Ishikawa (cell line): Measurements from ENCODE around the gene SGCD.

Source experiments
- CEBPB ChIP-seq: IDR thresholded peaks from 2 replicates; pipeline ENCODE4 v1.6.1; 2012
- CREB1 ChIP-seq: IDR thresholded peaks from 2 replicates; pipeline ENCODE4 v1.6.1; 2012; ENCODE audit warnings: low read depth
- EGR1 ChIP-seq: IDR thresholded peaks from 2 replicates; pipeline ENCODE4 v1.6.1; 2012
- EP300 ChIP-seq: IDR thresholded peaks from 2 replicates; pipeline ENCODE4 v1.6.1; 2012; ENCODE audit warnings: borderline replicate concordance
- FOXM1 ChIP-seq: IDR thresholded peaks from 2 replicates; pipeline ENCODE4 v1.6.1; 2012; ENCODE audit warnings: low read depth, borderline replicate concordance
- MAX ChIP-seq: IDR thresholded peaks from 2 replicates; pipeline ENCODE4 v1.6.1; 2012
- NFIC ChIP-seq: IDR thresholded peaks from 2 replicates; pipeline ENCODE4 v1.6.1; 2012
- RAD21 ChIP-seq: IDR thresholded peaks from 2 replicates; pipeline ENCODE4 v1.6.1; 2012; ENCODE audit warnings: low read depth
- TAF1 ChIP-seq: IDR thresholded peaks from 2 replicates; pipeline ENCODE4 v1.6.1; 2012; ENCODE audit warnings: low read depth, mild to moderate bottlenecking
- TCF12 ChIP-seq: IDR thresholded peaks from 2 replicates; pipeline ENCODE4 v1.6.1; 2012; ENCODE audit warnings: low read depth
- TEAD4 ChIP-seq: IDR thresholded peaks from 2 replicates; pipeline ENCODE4 v1.6.1; 2012
- USF1 ChIP-seq: IDR thresholded peaks from 2 replicates; pipeline ENCODE4 v1.6.1; 2012
- YY1 ChIP-seq: IDR thresholded peaks from 2 replicates; pipeline ENCODE4 v1.6.1; 2012; ENCODE audit warnings: low read depth
- ZBTB7A ChIP-seq: IDR thresholded peaks from 2 replicates; pipeline ENCODE4 v1.6.1; 2012; ENCODE audit warnings: low read depth
- TF ChIP-seq, protein P1 (sequence below): IDR thresholded peaks from 2 replicates; pipeline ENCODE4 v1.6.1; 2012; ENCODE audit warnings: low read depth, mild to moderate bottlenecking

The SGCD gene

DNA sequence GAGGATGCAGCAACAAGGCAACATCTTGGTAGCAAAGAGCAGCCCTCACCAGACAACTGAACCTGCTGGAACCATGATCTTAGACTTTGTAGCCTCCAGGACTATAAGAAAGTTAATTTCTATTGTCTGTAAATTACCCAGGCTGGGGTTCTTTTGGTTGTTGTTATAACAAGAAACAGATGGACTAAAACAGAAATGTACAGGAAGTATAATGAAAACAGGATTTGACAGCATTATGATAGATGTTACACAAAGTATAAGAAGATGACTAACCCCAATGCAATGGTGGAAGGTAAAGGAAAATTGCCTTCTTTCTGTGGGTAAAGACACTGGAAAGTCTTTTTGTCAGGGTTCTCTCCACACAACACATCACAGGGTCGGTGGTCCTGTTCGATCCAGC lies 204.2 kb downstream of the SGCD start:
- TF ChIP-seq CREB1 (no peak), NFIC (no peak), EGR1 (no peak), RAD21 (no peak), CEBPB (no peak), FOXM1 (no peak), YY1 (no peak), ZBTB7A (no peak)
- TF ChIP-seq, protein P1, sequence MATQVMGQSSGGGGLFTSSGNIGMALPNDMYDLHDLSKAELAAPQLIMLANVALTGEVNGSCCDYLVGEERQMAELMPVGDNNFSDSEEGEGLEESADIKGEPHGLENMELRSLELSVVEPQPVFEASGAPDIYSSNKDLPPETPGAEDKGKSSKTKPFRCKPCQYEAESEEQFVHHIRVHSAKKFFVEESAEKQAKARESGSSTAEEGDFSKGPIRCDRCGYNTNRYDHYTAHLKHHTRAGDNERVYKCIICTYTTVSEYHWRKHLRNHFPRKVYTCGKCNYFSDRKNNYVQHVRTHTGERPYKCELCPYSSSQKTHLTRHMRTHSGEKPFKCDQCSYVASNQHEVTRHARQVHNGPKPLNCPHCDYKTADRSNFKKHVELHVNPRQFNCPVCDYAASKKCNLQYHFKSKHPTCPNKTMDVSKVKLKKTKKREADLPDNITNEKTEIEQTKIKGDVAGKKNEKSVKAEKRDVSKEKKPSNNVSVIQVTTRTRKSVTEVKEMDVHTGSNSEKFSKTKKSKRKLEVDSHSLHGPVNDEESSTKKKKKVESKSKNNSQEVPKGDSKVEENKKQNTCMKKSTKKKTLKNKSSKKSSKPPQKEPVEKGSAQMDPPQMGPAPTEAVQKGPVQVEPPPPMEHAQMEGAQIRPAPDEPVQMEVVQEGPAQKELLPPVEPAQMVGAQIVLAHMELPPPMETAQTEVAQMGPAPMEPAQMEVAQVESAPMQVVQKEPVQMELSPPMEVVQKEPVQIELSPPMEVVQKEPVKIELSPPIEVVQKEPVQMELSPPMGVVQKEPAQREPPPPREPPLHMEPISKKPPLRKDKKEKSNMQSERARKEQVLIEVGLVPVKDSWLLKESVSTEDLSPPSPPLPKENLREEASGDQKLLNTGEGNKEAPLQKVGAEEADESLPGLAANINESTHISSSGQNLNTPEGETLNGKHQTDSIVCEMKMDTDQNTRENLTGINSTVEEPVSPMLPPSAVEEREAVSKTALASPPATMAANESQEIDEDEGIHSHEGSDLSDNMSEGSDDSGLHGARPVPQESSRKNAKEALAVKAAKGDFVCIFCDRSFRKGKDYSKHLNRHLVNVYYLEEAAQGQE, result no peak

DNA sequence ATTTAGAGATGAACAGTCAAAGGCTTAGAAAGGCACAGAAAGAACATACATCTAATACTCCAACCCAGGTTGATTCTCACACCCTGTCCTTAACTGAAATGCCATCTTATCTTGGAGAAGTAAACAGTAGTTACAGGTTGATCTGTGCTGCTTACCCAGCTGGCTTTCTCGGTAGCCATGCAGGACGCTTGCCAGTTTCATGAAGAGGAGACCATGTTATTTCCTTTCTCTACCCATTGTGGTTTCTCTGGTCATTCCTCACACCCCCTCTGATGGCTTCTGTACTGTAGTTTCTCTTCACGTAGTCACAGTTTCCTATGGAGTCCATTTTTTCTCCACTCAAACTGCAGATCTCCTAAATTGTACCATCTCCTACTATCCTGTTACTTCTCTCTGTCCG lies 206.0 kb downstream of the SGCD start:
- TF ChIP-seq, protein P1, result no peak
- TF ChIP-seq TCF12 (no peak), ZBTB7A (no peak), FOXM1 (no peak), USF1 (no peak), YY1 (no peak), TAF1 (no peak), EP300 (no peak), RAD21 (no peak), NFIC (no peak), CEBPB (no peak), CREB1 (no peak)

DNA sequence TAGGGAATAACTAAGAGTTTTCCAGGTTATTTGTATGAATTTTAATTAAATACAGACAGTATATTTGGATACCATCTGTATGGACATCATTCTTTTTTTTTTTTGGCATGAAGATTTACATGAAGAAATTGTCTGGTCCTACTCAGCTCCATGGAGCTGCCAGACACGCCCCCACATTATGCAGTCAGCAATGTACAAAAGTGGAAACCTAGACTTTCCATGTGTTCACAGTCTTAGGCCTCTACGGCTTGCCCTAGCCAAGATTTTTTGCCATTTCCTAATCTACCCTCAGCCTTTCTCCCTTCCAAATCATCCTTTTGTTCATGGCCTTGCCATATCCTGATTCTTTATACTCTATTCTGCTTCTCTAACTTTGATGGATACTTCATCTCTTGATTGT lies 207.1 kb downstream of the SGCD start:
- TF ChIP-seq TAF1 (no peak), CREB1 (no peak), USF1 (no peak), CEBPB (no peak), EGR1 (no peak), NFIC (no peak), RAD21 (no peak), TCF12 (no peak), EP300 (no peak), TEAD4 (no peak), FOXM1 (no peak), YY1 (no peak), ZBTB7A (no peak), MAX (no peak)
- TF ChIP-seq, protein P1, result no peak

DNA sequence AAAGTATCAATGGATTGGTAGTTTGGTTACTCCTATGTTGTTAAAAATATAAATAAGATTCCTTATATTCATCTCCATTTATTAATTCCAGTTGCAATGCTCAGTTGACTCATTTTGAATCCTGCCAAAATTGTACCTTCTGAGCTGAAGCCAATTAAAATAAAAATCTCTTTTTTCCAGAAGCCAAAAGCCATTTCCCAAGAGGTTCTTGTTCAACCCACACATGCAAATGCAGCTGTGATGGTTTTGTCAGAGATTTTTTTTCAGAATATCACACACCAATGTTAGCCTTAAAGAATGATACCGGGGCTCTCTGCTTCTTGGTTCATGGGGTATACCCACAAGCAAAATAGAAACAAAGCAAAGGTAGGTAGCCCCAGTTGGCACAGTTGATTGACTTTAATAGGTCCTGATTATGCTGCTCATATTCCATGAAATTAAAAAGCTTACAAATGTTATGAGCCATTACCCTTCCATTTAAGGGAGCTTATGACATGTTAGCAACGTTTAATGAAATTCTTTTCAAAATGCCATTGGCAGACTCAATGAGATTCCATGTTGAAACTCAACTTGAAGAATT lies 208.0 kb downstream of the SGCD start:
- no peak for TF ChIP-seq NFIC
- TF ChIP-seq MAX, result no peak
- TF ChIP-seq RAD21, result no peak

DNA sequence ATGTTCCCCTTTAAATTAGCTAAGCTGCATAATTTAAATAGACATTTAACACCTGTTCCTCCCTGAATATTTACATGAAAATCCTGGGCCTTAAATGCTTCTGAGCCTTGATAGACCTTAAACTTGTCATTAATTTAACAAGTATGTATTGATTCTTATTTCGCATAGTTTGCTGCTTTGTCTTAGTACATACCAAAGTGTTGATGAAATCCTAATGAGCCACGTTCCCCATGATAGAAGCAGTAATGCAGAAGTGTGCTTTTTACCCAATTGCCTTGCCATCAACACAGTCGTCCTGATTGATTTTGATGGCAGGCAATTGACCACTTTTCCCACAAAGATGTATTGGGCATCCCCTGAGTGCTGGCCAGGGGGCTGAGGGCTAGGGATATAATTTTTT lies 213.5 kb downstream of the SGCD start:
- no peak for TF ChIP-seq TCF12
- TF ChIP-seq USF1, result no peak
- no peak for TF ChIP-seq TAF1
- no peak for TF ChIP-seq MAX
- TF ChIP-seq EP300, result no peak
- TF ChIP-seq YY1, result no peak
- TF ChIP-seq NFIC, result no peak
- no peak for TF ChIP-seq ZBTB7A
- TF ChIP-seq CREB1, result no peak
- no peak for TF ChIP-seq CEBPB
